Measurements from ENCODE around the gene FAM107B. TPM values are rescaled to one million over a fixed set of nuclear protein-coding genes. Genes with fewer than 3 reads are reported as not detected.

The FAM107B gene
- total and polyA plus RNA-seq, 12 donors, result 2.6 to 18.5 (median 6.2) TPM

DNA sequence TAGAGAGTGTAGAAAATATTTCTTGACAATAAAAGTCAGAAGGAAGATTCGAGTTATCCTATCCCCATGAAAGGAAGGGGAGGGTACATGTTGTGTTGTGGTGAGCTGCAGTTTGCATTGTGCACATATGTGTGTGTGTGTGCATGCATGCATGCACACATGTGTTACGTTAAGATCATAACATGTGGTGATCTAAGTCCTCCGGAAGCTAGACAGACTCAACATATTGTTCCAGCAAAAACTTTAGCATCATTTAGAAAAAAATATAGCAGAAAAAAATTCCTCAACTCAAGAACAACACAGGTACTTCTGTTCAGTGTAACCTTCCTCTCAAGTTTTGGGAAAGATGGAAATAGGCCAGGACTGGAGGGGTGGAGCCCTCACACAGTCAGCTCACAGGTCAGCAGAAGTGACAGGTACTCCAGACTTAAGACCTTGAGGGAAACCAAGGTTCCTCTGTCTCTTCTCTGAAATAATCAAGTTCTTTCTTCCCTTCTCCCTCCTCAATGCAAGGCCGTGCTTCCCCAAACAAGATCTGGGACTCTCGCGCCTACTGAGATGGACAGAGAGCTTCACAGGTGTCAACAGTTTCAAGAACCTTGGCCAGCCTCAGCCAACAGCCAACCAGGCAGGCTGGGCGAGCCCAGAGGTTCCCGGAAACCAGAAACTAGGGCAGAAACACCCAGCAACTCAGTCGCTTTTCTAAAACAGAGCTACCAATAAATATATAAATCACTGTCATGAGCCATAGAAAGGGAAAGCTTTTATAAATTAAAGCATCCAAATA lies 205.2 kb downstream of the FAM107B start:
- ATAC-seq (no peak), DNase-seq (no peak)
- Histone ChIP-seq H3K27me3 (no peaks in the 10 kb centered on the region), H3K27ac (peak overlapping the region in 1 of 10 donors; percentile 78), H3K9me3 (peaks cover 0 to 9% (median 0%) of the 10 kb centered on the region in 11 donors), H3K4me3 (no peak overlapping the region), H3K36me3 (peaks cover 0 to 17% (median 0%) of the 10 kb centered on the region in 9 donors), H3K4me1 (peaks cover 0 to 62% (median 5%) of the 10 kb centered on the region in 9 donors)
- TF ChIP-seq, protein P1, sequence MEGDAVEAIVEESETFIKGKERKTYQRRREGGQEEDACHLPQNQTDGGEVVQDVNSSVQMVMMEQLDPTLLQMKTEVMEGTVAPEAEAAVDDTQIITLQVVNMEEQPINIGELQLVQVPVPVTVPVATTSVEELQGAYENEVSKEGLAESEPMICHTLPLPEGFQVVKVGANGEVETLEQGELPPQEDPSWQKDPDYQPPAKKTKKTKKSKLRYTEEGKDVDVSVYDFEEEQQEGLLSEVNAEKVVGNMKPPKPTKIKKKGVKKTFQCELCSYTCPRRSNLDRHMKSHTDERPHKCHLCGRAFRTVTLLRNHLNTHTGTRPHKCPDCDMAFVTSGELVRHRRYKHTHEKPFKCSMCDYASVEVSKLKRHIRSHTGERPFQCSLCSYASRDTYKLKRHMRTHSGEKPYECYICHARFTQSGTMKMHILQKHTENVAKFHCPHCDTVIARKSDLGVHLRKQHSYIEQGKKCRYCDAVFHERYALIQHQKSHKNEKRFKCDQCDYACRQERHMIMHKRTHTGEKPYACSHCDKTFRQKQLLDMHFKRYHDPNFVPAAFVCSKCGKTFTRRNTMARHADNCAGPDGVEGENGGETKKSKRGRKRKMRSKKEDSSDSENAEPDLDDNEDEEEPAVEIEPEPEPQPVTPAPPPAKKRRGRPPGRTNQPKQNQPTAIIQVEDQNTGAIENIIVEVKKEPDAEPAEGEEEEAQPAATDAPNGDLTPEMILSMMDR (IDR thresholded peaks at IDR 0.05), result no peak
- 75 to 79% methylated on average over 9 of the region's 9 CpGs for WGBS, 2 donors
- intact Hi-C loops (cut with DNase I), result no loop called here

DNA sequence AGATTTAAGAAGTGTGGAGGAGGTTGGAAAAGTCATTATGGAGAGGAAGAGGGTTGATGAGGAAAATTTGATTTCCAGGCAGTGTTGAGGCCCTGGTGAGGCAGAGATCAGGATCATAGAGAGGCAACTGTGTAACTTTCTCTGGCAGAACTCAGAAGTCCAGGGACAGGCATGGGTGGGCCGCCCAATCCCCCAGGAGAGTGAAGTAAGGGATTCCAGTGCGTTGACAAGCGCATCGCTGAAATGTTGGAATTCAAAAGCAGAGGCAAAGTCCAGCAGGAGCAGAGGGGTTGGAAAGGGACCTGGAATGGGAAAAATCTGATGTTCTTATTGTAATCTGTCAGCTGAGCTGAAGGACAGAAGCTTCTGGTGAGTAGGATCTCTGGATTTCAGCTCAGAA lies 207.3 kb downstream of the FAM107B start:
- TF ChIP-seq, protein P1 (IDR thresholded peaks at IDR 0.05), result no peak
- peak in 1 of 8 donors; percentile 50 for ATAC-seq

DNA sequence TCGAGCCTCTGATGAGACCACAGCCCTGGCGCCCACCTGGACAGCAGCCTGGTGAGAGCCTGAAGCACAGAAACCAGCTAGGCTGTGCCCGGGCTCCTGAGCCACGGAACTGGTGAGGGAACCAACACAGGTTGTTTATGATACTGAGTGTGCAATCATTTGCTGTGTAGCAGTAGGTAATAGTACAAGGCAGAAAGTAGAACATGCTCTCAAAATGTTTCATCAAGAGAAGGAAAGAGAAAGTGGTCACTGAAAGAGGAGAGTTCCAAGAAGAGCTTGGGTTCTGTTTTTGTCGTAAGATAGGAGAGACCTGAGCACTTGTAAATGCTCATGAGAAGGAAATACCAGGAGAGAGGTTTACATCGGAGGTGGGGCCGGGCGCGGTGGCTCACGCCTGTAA lies 208.2 kb downstream of the FAM107B start:
- H3K4me1 ChIP-seq, result peaks cover 0 to 63% (median 4%) of the 10 kb centered on the region in 9 donors
- H3K9me3 ChIP-seq, result peaks cover 0 to 9% (median 0%) of the 10 kb centered on the region in 11 donors
- TF ChIP-seq, protein P1 (IDR thresholded peaks at IDR 0.05), result no peak
- DNase-seq, result no peak
- intact Hi-C loops (cut with DNase I), result no loop called here
- H3K27ac ChIP-seq, result peak overlapping the region in 1 of 10 donors; percentile 70
- H3K36me3 ChIP-seq, result peaks cover 0 to 17% (median 0%) of the 10 kb centered on the region in 9 donors
- H3K27me3 ChIP-seq, result no peaks in the 10 kb centered on the region
- no peak for ATAC-seq
- WGBS, 2 donors, result 93 to 98% methylated on average over 10 of the region's 10 CpGs
- H3K4me3 ChIP-seq, result no peak overlapping the region

More for the DNA sequence above, 207.3 kb downstream of the FAM107B start:
- Histone ChIP-seq H3K27me3 (no peaks in the 10 kb centered on the region), H3K27ac (no peak overlapping the region), H3K9me3 (peaks cover 0 to 9% (median 0%) of the 10 kb centered on the region in 11 donors), H3K36me3 (peaks cover 0 to 17% (median 0%) of the 10 kb centered on the region in 9 donors), H3K4me3 (no peak overlapping the region), H3K4me1 (peaks cover 0 to 63% (median 5%) of the 10 kb centered on the region in 9 donors)
- intact Hi-C loops (cut with DNase I), result no loop called here
- 86 to 87% methylated on average over 4 of the region's 4 CpGs for WGBS, 2 donors
- no peak for DNase-seq

DNA sequence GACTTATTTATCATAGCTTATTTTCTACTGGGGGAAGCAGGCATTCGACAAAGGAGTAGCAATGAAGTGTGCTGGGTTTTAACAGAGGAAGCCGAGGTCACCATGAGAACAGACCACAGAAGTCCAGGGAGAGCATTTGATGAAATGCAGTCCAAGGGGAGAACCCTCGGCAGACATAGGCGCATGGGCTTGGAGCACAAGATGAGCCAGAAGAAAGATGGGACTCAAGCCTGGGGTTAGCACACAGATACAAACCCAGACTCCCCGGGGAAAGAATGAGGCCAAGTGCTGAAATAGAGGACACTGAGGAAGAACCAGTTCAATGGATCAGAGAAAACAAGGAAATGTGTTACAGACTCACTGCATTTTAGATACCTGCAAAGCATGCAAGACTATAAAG lies 209.5 kb downstream of the FAM107B start:
- Histone ChIP-seq H3K9me3 (peaks cover 0 to 9% (median 0%) of the 10 kb centered on the region in 11 donors), H3K27me3 (no peaks in the 10 kb centered on the region), H3K4me3 (no peak overlapping the region), H3K4me1 (peaks cover 0 to 65% (median 4%) of the 10 kb centered on the region in 9 donors), H3K36me3 (peaks cover 0 to 17% (median 0%) of the 10 kb centered on the region in 9 donors), H3K27ac (peak overlapping the region in 1 of 10 donors; percentile 70)
- TF ChIP-seq, protein P1 (IDR thresholded peaks at IDR 0.05), result no peak
- peak in 7 of 8 donors; percentile 25 to 65 (median 42) for ATAC-seq
- DNase-seq, result no peak
- 56 to 65% methylated on average over 5 of the region's 5 CpGs for WGBS, 2 donors
- intact Hi-C loops (cut with DNase I), result no loop called here
